HG03039 (cell line): ENCODE results near the gene SDF4.

Experiments
- ATAC-seq: cut with Tn5 transposase; IDR thresholded peaks from one replicate; pipeline ENCODE4 v1.9.1; 2021; ENCODE audit warnings: mild to moderate bottlenecking, moderate library complexity; ENCODE audit not compliant: unreplicated experiment

Gene SDF4

GRCh38 chr1:1231400-1232207 is at the start of gene SDF4:
SDF4 (minus strand) TSS chr1:1232001; CDS start chr1:1228772, 3,229 bp downstream.
- peak; percentile 87 for ATAC-seq

GRCh38 chr1:1280782-1281481 is 49.1 kb upstream of the SDF4 start:
- ATAC-seq, result no peak

- no peak for ATAC-seq
Observed at GRCh38 chr1:1279028-1279427, 47.2 kb upstream of the SDF4 start.

- no peak for ATAC-seq
Observed at GRCh38 chr1:1278620-1279019, 46.8 kb upstream of the SDF4 start.

GRCh38 chr1:1275836-1276235 is 44.0 kb upstream of the SDF4 start:
- ATAC-seq, result no peak

- ATAC-seq, result no peak
Observed at GRCh38 chr1:1274931-1275431, 43.2 kb upstream of the SDF4 start.

GRCh38 chr1:1274299-1274930 is 42.6 kb upstream of the SDF4 start:
- no peak for ATAC-seq

GRCh38 chr1:1273512-1274298 is 41.9 kb upstream of the SDF4 start, which contains the start of gene UBE2J2:
UBE2J2 (minus strand) TSS chr1:1273854; CDS start chr1:1267992, 5,862 bp downstream.
- ATAC-seq, result peak; percentile 86

- peak; percentile 14 for ATAC-seq
Observed at GRCh38 chr1:1273209-1273511, 41.4 kb upstream of the SDF4 start.

GRCh38 chr1:1272341-1273208 is 40.8 kb upstream of the SDF4 start:
- ATAC-seq, result no peak

- ATAC-seq, result no peak
Observed at GRCh38 chr1:1270813-1271212, 39.0 kb upstream of the SDF4 start.

- no peak for ATAC-seq
Observed at GRCh38 chr1:1268284-1268682, 36.5 kb upstream of the SDF4 start.

GRCh38 chr1:1267488-1268283 is 35.9 kb upstream of the SDF4 start:
- ATAC-seq, result no peak

- no peak for ATAC-seq
Observed at GRCh38 chr1:1264868-1265272, 33.1 kb upstream of the SDF4 start.

- no peak for ATAC-seq
Observed at GRCh38 chr1:1264026-1264425, 32.2 kb upstream of the SDF4 start.

GRCh38 chr1:1262758-1263157 is 31.0 kb upstream of the SDF4 start:
- ATAC-seq, result no peak

- no peak for ATAC-seq
Observed at GRCh38 chr1:1262071-1262470, 30.3 kb upstream of the SDF4 start.

GRCh38 chr1:1260843-1261560 is 29.2 kb upstream of the SDF4 start:
- ATAC-seq, result no peak
